Measurements from ENCODE around the gene BCL2.

- TF ChIP-seq CTCF (IDR thresholded peaks at IDR 0.05) (no peak), ZBTB43 (CRISPR knock-in tag; IDR thresholded peaks at IDR 0.05) (no peak), IRF2 (CRISPR knock-in tag; IDR thresholded peaks at IDR 0.05; ENCODE audit: borderline replicate concordance, low read depth) (no peak), ZNF281 (CRISPR knock-in tag; IDR thresholded peaks at IDR 0.05) (no peak), STAT6 (CRISPR knock-in tag; conservative IDR thresholded peaks at IDR 0.05; ENCODE audit: low read depth) (no peak), CBFB (CRISPR knock-in tag; IDR thresholded peaks at IDR 0.05; ENCODE audit: low read depth) (no peak), ZNF121 (CRISPR knock-in tag; IDR thresholded peaks at IDR 0.05) (no peak), ETV6 (CRISPR knock-in tag; IDR thresholded peaks at IDR 0.05) (no peak), SP1 (CRISPR knock-in tag; conservative IDR thresholded peaks at IDR 0.05) (no peak), JUN (CRISPR knock-in tag; IDR thresholded peaks at IDR 0.05) (no peak), ZNF671 (CRISPR knock-in tag; IDR thresholded peaks at IDR 0.05) (no peak), ZNF138 (CRISPR knock-in tag; conservative IDR thresholded peaks at IDR 0.05) (no peak)
- TF ChIP-seq, protein P1, sequence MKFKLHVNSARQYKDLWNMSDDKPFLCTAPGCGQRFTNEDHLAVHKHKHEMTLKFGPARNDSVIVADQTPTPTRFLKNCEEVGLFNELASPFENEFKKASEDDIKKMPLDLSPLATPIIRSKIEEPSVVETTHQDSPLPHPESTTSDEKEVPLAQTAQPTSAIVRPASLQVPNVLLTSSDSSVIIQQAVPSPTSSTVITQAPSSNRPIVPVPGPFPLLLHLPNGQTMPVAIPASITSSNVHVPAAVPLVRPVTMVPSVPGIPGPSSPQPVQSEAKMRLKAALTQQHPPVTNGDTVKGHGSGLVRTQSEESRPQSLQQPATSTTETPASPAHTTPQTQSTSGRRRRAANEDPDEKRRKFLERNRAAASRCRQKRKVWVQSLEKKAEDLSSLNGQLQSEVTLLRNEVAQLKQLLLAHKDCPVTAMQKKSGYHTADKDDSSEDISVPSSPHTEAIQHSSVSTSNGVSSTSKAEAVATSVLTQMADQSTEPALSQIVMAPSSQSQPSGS (CRISPR knock-in tag; IDR thresholded peaks at IDR 0.05; ENCODE audit: borderline replicate concordance, low read depth) = no peak
Observed at GRCh38 chr18:63244607-63245006, 75.0 kb downstream of the BCL2 start.
